SKM-1 (cell line): ENCODE results near the gene RNF214.

Source experiments
- DNase-seq: peaks from one replicate; lab custom pipeline; 2025; ENCODE audit not compliant: unreplicated experiment; lab: John Stamatoyannopoulos, UW

Gene RNF214

DNA sequence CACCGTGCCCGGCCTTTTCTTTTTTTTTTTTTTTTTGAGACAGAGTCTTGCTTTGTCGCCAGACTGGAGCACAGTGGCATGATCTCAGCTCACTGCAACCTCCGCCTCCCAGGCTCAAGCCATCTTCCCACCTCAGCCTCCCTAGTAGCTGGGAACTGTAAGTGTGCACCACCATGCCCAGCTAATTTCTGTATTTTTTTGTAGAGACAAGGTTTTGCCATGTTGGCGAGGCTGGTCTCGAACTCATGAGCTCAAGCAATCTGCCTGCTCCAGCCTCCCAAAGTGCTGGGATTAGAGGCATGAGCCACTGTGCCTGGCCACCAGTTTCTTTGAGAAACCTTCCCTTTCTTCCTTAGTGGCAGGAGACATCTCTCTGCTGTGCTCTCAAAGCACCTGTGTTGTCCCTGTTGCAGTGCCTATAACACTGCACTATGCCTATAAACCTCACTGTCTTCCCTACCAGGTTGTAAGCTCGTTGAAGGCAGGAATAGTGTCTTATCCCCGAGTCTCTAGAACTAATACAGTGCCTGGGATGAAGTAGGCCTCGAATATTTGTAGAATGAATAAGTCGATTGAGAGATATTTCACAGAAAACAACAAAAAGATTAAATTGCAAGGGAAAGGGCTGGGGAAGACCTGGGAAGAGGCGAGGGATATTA, 19.6 kb upstream of the RNF214 start:
- no peak for DNase-seq

DNA sequence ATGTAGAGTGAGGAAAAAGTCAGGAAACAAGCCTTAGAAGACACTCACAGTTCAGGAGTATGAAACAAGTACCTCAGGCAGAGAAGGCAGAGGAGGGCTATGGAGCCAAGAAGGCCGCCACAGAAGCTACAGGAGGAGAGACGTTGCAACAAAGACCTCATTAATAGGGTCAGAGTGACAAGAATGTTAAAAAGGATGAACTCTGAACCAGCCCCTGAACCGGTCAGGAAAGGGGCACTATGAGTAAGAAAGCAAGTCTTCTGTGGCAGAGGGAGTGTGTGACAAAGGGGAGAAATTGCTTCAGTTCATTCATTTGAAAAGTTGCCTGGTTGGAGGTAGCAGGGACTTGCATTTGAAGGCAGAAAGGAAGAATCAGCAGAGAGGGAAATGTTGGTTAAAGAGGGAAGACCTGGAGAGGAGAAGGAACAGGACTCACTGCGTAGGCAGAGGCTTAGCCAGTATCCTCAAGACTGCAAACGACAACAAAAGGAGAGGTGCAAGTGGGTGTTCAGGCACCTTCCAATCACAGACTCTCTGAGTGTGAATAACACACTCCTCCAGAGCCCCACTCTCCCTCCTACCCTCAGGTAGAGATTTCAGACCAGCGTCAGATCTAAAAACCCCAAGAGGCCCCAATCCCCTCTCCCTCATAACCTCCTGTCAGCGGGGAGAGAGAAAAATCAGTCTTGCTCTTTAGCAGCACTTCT, 17.9 kb upstream of the RNF214 start:
- no peak for DNase-seq

DNA sequence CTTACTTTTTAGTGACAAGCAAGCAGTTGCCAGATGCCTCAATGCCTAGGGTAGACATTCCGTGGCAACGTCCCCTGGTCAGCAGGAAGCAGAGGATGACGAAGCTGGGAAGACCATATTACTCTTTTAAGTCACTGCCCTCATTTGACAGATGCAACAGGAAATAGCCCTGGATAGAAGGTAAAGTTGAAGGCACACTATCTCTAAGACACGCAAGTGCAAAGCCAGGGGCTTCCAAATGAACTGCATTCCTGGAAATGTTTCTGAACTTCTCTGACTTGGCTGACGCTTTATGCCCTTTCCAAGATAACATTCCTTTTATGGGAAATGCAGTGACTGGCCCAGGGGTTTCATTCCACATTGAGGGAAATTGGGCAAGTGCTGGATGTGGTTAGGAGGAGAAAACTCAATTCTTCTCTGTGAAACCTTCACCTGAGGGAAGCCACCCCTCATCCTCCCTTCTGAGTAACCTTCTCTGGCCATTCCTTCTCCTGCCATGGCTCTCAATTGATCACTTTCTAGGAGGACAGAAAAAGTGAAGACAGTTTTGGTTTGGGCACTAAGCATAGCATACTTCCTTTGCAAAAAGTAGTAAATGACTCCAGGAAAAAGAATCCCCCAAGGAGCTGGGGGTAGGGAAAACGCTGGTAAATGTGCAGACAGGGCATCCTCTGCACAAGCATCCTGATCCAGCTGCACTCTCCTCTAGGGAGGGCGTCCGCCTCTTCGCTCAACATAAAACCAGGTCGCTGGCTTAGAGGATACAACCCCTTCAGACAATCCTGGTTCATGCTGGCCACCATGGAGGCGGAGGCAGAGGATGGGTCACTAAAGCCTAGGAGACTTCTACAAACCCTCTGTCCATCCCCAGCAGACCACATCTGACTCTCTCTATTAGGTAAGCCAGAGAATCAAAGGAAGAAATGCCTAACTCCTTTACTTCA, 15.1 kb upstream of the RNF214 start:
- DNase-seq: no peak

GRCh38 chr11:117218133-117218915, 14.1 kb upstream of the RNF214 start:
- DNase-seq: no peak

DNA sequence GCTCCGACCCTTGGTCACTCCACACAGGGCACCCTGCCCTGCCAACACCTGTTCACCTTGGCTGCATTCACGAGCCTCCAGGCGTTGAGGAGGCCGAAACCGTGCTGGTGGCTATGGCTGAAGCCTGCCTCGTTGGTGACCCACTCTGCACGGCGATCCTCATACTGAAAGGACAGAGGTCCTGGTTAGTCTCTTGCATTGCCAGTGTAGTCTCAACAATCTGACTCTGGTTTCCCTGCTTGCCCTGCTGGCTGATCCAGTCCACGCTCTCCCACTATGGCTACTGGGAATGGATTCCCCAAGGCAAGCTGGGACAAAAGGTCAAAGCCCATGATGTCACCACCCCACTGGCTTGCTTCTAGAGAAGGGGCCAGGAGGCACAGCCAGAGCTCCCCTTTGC, 13.5 kb upstream of the RNF214 start:
- no peak for DNase-seq

DNA sequence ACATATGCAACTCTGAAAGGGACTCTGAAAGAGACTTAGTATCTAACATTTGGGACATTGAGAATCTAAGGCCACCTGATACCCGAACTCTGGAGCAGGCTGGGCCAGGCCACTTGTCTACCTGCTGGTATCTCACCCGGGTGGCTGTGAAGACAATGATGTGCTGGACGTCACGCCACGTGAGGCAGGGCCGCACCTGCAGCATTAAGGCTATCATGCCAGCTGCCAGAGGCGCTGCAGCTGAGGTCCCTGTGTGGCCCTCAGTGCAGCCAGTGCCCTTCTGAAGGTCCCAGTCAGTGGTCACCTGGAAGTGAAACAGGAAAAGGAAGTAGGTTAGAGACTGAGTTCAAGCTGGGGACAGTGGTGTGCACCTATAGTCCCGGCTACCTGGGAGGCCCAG, 13.0 kb upstream of the RNF214 start:
- no peak for DNase-seq

- DNase-seq: no peak
Measured at GRCh38 chr11:117219995-117220394, 12.5 kb upstream of the RNF214 start.

DNA sequence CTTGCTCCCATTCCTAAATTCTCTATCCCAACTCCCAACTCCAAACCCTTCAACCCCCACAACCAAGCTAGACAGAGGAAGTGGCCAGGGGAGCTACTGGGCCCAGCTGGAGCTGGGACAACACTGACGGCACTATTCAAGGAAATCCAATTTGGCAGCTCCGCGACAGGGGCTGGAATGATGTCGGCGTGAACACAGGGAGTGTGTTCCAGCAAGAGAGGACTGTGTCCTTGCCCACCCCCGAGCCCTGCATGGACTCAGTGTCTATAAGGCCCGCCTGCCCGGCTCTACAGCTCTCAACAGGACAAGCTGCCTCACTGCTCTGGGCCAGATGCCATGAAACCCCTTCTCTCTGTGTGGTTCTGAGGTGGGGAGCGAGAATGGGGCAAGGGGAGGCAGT, 11.9 kb upstream of the RNF214 start:
- DNase-seq: no peak

GRCh38 chr11:117220999-117221774, 11.3 kb upstream of the RNF214 start:
- no peak for DNase-seq

DNA sequence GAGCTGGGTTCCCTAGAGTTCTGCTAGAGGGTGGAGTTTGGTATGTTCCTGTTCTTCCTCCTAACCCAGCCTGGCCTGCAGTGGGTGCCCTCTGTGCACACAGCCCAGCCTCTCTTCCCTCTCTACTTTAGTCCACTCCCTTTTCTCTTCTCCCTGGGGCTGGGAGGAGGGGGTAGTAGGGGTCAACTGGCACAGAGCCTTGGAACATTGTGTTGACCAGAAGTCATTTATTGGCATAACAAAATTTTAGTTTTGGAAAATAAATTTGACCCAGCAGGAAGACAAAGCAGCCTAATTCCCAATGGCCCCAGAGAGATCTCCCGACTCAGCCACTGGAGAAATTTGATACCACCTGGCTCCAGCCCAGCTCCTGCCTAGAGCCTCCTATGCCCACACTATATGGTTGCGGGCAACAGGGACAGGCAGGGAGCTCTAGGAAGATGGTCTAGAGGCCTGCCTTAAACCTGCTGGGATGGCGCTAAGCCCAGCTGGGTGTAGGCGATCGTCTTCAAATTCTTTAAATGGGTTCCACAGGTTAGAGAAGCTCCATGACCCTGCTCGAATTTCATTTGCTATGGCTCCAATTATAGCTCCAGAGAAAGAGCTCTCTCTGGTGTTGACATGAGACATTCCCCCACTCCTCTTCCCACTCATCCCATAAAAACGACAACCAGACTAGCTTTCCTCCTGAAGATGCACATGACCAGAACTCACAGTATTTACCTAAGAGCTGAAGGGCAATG, 10.5 kb upstream of the RNF214 start:
- DNase-seq: no peak

DNA sequence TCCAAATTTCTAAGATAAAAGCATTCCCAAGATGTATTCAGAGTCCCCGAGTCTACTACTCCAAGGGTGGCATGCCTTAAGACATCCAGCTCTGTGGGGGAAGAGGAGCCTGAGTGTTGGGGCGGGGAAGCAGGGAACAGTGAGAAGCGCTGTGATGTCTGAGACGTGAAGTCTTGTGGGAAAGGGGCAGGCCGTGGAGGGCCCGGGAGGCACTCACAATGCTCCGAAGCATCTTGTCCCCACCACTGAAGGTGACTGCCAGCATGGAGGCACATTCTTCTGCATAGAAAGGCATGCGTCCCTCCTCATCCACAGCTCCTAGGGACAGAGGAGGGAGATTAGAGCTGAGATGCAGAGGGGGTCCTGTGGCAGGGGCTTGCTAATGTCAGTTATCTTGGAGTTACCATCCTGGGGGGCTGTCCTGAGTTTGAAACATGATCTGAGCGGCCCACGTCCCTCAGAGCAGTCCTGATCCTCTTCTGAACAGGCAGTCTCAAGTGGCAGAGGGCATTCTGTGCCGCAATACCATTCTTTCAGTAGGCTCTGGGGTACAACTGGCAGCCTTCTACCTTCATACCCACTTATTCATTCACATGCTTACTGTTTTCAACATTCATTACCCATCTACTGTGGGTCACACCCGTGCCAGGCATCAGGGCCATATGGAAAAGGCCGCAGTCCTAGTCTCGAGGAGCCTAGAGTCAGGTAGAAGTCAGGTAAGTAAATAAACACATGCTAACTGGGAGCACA, 9.3 kb upstream of the RNF214 start:
- DNase-seq: no peak

- DNase-seq: no peak
Measured at GRCh38 chr11:117223741-117224689, 8.5 kb upstream of the RNF214 start.

GRCh38 chr11:117225553-117226170, 6.8 kb upstream of the RNF214 start:
- no peak for DNase-seq

- DNase-seq: peak; percentile 88
Measured at GRCh38 chr11:117226388-117227385, 5.8 kb upstream of the RNF214 start.

DNA sequence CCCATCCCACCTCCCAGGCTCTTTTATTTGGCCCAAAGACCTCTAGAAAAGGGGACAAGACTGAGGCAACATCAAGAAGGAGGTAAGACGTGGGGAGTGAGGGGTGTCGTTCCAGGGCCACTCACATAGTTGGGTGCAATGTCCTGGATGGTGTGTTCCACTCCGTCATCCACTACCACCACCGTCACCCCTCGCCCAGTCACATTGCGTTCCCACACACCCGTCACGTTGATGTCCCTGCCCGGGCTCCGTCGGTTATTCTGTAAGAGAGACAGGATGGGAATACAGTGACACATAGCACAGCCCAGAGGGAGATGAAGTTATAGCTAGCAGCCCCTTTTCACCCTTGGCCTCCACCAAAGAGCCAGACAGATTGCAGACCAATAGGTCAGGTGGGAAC, 4.4 kb upstream of the RNF214 start:
- no peak for DNase-seq

DNA sequence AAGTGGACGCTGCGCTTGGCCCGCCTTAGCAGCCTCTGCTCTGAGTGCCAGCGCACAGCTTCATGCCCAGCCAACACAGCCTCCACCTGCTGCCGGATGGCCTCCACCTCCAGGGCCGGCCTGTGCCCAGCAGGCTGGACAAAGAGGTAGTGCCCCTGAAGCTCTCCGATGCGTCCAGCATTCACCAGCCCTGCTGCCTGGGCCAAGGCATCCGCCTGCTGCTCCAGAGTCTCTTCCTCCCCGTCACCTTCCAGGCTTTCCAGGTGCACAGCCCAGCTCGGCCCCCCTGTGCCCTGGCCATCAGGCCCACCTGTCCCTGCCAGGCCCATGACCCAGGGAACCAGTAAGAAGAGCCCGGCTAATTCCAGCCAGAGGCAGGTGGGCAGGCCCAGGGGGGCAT, 3.1 kb upstream of the RNF214 start:
- no peak for DNase-seq
